Fibroblast of skin of right biceps (primary cell): ENCODE data around the gene PER1.

Source experiments
- DNase-seq: peaks from one replicate; pipeline ENCODE4 v3.0.0-alpha.2; 2013

PER1 gene

DNA sequence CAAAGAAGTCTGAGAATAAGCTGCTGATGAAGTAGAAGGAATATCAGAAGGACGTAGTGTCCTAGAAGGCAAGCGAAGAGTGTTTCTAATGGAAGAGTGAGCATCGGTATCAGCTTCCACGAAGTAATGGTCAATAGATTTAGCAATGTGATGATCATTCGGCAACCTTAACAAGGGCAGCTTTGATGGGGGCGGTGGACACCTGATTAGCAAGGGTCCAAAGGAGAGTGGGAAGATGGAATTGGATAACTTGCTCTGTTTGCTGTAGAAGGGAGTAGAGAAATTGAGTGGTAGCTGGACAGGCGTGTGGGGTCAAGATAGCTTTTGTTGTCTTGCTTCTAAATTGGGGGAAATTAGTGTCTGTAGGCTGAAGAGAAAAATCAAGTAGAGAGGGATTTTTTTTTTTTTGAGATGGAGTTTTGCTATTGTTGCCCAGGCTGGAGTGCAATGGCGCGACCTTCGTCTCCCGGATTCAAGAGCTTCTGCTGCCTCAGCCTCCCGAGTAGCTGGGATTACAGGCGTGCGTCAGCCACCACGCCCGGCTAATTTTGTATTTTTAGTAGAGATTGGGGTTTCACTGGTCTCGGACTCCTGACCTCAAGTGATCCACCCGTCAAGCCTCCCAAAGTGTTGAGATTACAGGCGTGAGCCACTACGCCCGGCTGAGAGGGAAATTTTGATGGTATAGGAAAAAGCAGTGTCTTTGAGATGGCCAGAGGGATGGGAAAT is 14.4 kb downstream of the PER1 start:
- DNase-seq, result no peak

DNA sequence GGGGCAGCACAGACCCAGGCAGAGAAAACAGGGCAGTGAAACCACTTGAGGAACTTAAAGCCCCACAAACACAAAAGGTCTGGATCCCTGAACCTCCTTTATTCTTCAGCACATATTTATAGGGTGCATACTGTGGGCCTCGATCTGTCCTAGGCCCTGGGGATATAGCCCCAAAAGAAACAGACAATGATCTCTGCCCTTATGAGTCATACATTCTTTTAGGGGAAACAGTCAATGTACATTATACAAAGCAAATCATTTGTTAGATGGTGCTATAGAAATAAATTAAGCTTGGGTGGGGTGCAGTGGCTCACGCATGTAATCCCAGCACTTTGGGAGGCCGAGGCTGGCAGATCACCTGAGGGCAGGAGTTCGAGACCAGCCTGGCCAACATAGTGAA is 18.3 kb downstream of the PER1 start:
- no peak for DNase-seq

DNA sequence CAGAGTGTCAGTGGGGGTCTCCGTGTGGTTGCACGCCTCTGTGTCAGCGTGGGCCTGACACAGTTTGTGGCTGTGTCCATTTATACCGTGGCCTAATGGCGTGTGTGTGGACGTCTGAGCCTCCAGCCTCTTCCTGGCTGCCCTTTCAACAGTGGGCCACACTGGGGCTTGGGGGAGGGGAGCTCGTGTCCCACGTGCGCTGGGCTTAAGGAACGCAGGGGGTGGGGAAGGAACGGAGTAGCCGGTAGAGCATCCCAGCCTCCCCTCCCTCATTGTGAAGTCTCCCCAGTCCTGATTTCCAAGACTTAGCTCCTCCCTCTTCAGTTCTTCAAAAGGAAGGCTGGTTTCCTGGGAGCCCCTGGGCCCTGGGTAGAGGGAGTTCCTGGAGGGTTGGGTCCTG is 18.8 kb downstream of the PER1 start:
- DNase-seq, result no peak

DNA sequence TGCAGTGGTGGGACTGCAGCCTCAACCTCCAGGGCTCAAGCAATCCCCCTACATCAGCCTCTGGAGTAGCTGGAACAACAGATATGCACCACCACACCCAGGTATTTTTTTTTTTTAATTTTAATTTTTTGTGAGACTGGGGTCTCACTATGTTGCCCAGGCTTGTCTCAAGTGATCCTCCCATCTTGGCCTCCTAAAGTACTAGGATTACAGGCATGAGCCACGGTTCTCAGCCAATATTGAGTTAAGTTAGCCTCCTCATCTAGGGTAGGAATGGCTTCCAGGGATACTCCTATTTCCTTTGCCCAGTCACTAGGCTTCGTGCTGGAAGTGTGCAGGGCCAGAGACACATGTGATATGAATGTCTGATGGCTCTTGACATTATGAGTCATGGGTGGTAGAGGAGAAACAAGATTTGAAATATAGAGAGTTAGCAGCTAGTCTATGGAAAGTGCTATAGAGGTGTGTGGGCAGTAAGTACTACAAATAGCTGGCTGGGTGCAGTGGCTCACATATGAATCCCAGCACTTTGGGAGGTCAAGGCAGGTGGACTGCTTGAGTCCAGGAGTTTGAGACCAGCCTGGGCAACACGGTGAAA is 20.3 kb downstream of the PER1 start:
- DNase-seq, result peak; percentile 42

DNA sequence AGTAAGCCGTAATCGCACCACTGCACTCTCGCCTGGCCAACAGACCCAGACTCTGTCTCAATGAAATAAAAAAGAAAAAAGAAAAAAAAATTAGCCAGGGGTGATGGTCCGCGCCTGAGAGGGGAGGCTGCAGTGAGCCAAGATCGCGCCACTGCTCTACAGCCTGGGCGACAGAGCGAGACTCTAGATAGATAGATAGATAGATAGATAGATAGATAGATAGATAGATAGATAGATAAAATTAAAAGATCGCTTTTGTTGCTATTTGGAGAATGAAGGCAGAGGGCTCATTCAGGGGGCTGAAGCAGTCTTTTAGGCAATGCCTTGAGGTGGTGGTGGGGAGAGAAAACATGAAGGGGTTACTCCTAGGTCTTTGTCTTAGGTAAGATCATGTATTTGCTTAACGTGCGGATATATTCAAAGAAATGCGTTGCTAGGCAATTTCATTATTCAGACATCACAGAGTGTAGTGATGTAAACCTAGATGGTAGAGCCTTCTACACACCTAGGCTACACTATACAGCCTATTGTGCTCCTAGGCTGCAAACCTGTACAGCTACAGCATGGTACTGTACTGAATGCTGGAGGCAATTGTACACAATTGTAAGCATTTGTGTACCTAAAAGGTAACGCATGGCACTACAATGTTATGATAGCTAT is 23.9 kb downstream of the PER1 start:
- no peak for DNase-seq

DNA sequence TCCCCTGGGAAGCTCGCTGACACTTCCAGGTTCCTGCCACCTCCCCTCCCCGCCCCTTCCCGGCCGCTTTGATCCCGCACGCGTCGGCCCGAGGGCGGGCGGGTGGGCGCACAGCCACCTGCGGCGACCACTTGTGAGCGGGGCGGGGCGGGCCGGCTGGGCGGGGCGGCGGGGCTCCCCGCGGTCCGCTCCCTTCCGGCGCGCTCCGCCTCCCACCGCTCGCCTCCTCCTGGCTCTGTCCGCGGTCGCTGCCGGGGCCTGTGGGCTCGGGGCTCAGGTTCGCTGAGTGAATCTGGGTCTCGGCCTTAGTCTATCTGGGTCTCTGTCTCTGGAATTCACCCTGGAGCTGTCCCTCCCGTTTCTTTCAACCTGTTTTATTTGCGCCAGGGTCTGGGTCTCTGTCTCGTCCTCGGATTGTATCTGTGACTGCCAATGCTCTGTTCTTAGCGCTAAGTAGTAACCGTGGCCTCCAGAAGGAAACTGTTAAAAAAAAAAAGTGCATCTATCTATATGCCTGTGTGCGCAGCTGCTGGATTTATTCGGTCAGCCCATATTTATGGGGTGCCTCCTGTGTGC is 25.6 kb downstream of the PER1 start:
- peak; percentile 40 for DNase-seq

DNA sequence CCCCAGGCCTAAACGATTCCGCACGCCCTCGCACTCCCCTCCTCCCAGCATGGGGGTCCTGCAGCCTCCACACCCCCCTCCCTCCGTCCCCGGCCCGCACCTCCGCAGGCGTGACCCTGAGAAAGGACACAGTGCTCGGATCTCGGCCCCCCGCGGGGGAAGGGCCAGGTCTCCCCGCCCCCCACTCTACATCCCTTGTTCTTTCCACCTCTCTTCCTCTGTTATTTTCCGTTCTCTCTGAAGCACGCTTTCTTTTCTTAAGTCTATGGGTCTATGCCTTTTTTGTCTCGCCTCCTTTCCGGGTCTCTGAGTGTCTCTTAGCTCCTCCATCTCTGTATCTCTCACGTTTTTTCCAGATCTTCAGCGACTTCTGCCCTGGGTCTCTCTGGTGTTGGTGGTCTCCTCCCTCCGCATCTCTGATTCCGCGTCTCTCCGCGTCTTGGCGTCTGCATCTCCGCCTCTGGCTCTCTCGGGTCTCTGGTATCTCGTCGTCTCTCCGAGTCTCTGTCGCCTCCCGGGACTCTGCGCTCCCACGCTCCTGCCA is 26.2 kb downstream of the PER1 start:
- no peak for DNase-seq

DNA sequence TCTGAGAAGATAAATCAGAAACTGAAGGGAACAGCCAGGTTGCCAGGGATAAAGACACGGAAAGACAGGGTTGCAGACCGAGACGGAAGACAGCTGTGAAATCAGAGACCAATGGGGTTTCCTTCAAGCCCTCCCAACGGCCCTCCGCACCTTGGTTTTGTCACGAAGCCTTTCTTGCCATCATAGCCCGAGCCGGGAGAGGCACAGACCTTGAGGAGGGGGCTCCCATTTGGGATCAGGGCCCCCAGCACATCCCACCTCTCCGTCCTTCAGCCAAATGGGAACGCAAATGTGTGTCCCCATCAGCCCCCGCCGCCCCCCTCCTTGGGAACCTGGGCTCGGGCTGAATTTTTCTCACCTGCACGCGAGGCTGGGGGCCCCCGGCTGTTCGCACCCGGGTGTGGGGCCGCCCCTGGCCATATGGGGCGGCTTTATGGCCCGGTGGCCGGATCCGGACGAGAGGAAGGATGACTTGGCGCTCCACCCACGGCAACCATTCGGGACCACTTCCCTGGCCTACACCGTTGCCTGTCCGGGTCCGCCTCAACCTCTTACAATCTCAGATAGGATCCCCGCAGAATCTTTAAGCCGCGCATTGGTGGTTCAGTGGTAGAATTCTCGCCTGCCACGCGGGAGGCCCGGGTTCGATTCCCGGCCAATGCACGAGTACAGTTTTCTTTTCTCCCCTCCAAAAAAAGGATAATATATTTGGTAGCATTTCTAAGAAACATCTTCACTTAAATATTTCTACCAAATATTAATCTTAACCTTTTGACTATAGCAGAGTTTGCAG is 26.9 kb downstream of the PER1 start:
- DNase-seq, result peak; percentile 76

DNA sequence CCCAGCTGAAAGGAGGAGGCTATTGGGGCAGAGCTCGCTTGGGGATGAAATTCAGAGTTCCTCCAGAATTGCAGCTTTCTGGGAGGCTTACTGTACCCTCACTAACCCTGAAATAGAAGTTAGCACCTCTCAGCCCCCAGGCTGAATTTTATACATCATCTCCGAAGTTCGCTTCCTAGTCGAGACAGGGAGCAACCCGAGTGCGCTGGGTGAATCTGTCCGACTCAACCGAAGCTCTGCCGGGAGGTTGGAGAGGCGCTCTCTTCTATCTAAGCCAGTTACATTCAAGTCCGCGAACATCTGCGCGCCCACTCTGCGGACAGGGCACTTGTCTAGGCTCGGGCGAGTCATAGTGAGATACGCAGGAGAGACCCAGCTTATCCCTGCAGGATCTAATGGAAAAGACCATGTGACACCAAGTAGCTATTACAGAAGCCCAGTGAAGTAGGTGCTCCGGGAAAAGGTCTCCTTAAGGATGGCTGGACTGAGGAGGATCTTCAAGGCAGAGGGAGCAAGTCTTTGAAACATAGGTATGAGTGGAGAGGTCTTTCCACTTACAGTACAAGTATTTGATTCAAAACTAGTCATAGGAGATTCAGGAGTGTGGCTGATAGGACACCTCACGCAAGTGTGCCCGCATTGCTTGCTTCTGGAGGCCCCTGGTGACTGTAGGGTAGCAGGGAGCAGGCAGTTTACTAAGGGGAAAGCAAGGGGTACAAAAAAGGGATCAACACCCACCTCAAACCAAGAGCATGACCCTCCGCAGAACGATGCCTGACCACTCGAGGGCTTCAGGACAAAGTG is 27.7 kb downstream of the PER1 start:
- no peak for DNase-seq

DNA sequence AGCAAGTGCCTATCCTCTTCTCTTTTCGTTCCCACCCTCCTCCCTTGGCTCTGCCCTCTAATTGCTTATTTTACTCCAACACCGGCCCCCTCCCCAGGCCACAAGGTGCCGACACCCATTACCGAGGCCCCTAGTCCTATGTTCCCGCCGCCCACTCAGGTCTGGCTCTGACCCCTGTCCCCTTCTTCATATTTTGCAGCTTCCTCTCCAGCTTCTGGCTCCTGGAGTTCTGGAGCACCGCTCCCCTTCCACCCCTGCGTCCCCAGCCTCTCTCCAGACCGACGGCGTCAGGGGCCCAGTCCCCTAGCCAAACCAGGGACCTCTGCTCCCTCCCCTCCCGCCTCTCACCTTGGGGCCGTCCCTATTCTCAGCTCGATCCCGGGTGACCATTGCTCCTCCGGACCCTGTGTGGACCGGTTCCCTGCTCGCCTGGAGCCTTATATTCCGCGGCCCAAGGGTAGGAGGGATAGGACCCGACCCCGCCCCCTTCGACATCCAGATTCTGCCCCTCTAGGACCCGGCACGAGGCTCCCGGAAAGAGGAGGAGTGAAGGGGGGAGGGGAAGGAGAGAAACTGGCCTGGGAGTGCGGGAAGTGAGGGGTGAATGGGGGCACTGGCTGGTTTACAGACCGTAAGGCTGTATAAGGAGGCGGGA is 28.4 kb downstream of the PER1 start, which contains the start of gene HES7:
TSS of gene HES7 (minus strand) at position 412 of the 655 bp plus-strand sequence. CDS start at position 390, 22 bp downstream.
- no peak for DNase-seq

DNA sequence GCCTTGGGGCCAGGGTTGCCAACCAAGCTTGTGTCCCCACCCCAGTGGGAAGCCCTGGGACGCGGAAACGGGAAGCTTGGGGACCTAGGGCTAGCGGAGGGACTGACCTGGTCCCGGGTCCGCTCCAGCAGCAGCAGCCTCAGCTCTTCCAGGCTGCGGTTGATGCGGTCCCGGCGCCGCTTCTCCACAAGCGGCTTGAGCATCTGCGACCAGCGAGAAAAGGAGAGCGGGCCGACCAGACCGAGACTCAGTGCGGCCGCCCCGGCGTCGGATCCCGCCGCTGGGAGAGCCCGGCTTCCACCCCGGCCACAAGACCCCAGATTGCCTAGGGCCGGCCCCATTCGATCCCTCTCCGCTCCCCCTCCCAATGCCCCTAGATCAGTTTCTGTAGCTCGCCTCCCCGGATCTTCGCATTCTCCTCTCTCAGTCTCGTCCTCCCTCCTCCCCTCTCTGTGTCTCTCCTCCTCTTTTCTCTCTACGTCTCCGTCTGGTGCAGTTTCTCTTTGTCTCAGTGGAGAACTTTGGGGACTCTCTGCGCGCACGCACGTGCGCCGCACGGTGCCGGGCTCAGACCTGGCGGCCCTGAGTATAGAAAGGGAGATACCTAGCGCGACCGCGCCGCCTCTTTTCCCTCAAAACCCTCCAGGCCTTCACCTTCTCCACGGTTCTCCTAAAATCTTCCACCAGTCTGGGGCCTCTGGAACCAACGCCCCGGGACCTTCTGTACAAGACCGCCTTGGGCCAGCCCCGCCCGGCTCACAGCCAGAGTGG is 29.1 kb downstream of the PER1 start:
- peak; percentile 36 for DNase-seq

DNA sequence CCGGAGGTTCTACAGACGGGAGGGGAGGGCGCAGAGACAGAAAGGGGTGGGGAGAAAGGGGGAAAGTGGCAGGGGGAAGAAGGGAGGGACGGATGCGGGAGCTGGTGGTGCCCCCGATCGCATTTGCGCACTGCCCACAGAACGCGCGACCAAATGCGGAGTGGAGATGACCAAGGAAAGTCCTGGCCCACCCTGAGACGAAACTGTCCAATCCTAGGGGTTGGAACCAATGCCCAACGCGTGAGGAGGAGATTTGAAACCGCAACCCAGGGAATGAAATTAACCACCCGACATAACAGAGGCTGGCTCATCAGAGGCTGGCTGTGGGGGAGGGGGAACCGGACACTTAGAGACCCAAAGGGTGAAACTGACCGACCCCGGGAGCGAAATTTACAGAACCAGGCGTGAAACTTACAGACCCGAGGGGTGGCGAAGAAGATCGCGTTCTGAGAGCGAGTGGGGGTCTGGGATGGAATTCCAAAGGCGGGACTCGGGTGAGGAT is 29.7 kb downstream of the PER1 start:
- DNase-seq, result peak; percentile 51

DNA sequence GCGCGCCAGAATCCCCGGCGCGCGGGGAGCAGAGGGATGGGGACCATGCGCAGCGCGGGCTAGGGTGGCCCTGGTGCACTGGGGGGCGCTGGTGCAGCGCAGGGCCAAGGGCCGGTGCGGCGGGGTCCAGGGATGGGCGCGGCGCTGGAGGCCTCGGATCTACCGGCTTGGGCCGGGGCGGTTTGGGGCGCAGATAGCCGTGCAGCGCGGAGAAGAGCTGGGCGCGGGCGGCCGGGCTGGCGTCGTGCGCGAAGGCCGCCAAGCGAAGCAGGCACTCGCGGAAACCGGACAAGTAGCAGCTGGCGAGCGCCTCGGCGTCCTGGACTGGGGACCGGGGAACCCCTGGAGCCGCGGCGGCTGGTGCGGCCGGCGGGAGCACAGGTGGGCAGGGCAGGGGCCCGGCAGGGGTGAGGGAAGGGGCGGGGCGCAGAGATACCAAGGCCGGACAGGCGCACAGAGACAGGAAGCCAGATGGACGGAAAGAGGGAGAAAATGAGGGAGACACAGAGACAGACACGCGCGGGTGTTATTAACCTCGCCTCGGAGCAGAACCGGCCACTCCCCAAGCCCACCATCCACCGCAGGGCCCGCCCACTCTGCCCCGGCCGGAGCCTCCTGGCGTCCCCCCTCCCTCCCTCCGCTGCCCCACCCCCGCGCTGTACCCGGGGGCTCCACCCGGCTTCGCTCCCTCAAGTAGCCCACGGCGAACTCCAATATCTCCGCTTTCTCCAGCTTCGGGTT is 30.4 kb downstream of the PER1 start:
- DNase-seq, result peak; percentile 74

DNA sequence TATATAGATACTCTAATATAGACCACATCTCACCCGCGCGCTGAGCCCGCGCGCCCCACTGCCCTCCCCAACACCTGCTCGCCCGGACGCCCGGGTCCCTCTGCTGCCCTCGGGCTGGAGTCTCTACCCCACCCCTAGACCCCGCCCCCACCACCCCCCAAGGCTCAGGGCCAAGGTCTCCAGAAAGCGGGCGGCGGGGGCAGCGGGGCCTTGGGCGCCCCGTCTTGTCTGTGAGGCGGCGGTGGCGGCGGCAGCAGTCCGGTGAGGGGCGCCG is 30.9 kb downstream of the PER1 start:
- DNase-seq, result no peak

DNA sequence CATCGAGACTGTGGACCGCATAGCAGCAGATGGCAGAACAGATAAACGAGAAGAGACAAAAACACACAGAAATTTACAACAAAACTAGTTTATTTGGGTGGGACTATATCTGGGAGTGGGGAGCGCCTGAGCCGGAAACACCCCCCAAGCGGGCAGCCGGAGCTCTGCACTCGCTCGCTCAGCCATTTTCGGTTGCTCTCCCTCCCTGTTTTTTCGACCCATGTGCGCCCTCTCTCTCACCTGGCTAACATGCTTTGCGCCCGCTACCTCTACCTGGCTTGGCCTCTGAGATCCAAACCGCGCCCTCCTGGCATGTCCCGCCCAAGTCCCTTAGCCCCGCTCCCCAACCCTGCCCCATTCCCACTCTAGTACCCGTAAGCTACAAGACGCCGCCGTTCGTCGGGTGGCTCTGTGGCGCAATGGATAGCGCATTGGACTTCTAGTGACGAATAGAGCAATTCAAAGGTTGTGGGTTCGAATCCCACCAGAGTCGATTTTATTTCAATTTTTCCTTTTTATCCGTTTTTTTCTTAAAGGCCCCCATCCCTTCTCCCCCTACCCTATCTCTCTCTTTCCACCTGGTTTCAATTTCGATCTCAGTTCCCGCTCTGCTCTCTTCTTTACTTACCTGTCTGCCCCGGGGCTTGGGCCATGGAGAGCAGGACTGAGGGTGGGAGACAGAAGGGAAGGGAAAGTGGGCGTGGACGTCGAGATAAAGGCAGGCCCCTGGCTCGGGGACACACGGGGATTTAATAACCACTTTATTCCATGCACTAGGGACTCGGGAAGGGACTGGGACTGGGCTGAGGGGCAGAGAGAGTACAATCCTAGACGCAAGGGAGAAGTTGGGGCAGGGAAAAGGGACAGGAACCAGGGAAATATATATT is 31.4 kb downstream of the PER1 start:
- DNase-seq, result peak; percentile 82

DNA sequence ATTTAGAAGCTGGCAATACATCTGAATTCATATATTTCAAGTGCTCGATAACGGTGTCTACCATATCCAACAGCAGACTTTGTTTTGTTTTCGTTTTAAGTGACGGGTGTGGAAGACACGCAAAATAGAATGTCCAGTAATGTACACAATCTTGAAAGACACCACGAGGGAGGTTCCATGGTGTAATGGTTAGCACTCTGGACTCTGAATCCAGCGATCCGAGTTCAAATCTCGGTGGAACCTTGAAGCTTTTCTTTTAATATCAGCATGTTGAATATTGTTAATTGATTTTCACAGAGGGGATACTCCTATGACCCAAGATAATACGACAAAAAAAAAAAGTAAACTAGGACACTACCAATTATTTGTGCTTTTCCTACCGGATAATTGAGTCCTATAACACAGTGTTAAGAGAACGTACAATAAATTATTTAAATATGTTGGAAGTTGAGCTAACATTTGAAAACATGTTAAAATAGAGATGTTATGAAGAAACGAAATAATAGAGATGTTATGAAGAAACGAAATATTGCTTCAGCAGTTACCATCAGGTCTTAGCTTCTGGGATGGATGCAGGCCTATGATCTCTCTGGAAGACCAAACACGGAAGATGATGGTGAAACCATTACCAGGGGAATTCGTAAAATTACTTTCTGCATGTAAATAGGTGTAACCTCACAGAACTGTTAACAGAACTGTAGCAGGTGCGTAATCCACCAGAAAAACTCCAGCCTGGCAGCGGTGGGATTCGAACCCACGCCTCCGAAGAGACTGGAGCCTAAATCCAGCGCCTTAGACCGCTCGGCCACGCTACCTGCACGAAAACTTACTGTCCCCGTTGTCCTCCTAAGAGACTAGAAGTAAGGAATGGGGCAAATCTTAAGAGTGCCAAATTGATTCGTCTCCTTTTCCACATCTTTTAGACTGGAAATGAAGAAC is 32.4 kb downstream of the PER1 start:
- peak; percentile 94 for DNase-seq

DNA sequence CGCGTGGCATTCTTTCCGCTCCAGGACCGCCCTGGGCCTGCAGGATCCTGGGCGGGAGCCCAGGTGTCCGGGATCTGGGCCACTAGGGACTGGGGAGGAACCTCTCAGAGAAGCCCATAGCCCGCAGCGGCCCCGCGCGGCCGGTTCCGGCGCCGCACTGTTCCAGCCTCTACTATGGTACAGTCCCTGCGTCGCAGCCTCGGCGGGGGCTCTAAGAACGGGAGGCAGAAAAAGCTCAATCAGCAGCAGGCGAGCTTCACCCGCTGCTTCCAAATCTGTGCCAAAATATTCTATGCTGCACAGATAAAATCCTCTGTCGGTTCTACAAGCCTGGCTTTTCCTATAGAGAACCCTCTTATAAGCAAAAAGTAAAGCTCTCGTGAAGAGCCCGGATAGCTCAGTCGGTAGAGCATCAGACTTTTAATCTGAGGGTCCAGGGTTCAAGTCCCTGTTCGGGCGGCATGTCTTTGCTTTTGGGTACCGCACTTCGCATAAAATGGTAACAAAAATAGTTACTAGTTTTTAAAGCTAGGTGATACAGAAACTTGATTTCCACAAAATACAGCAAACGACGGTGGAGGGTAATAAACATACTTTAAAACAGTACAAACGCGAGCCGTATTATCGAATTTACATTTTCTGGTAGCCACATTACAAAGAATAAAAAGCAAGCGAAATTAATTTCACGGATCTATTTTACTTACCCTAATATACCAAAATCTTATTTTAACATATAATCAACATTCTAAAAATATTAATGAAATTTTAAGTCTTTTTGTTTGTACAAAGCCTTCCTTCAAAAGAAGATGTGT is 33.2 kb downstream of the PER1 start:
- DNase-seq, result peak; percentile 84
